B cell (primary cell): ENCODE results near the gene CLDN6.

Source experiments
- EZH2 ChIP-seq: IDR thresholded peaks from 2 replicates; pipeline ENCODE4 v1.6.1; 2012; ENCODE audit warnings: borderline replicate concordance, low read depth, mild to moderate bottlenecking, moderate library complexity, low read length; ENCODE audit not compliant: insufficient read depth, poor library complexity, severe bottlenecking
- TF ChIP-seq, protein P1 (sequence below): fragments of 200-600 bp; IDR thresholded peaks from one replicate; pipeline ENCODE4 v1.8.0; 2022; ENCODE audit warnings: antibody characterized with exemption, mild to moderate bottlenecking

DNA sequence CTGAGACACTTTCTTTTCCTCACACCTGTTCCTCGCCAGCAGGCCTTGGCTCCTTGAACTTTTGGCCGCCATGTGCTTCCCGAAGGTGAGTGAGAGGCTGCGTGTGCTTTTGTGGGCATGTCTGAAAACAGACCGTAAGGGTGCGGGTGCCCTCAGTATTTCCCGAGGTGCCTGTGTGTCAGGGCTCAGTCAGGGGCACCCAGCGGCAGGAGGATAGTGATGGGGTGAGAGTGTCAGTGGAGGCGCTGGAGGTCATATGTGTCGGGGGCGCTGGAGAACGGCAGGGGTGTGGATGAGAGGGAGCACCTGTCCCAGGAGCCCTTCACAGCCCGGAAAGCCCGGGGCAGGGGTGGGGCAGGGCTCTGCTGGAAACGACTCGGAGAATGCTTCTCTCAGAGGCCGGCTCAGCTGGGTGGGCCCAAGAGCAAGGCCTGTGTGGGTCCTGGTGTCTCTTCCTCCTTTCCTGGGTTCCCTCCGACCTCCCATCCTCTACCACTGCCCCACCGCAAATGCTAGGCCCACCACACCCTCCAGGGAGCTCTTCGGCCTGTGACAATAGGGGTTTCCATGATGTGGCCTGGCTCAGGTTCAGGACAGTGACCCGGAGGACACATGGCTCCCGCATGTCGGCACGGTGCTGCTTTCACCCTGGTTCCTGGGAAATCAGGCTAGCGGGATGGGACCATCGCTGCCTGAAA is 47.9 kb upstream of the CLDN6 start:
- TF ChIP-seq, protein P1, sequence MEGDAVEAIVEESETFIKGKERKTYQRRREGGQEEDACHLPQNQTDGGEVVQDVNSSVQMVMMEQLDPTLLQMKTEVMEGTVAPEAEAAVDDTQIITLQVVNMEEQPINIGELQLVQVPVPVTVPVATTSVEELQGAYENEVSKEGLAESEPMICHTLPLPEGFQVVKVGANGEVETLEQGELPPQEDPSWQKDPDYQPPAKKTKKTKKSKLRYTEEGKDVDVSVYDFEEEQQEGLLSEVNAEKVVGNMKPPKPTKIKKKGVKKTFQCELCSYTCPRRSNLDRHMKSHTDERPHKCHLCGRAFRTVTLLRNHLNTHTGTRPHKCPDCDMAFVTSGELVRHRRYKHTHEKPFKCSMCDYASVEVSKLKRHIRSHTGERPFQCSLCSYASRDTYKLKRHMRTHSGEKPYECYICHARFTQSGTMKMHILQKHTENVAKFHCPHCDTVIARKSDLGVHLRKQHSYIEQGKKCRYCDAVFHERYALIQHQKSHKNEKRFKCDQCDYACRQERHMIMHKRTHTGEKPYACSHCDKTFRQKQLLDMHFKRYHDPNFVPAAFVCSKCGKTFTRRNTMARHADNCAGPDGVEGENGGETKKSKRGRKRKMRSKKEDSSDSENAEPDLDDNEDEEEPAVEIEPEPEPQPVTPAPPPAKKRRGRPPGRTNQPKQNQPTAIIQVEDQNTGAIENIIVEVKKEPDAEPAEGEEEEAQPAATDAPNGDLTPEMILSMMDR, result no peak
- TF ChIP-seq EZH2, result no peak
